PC-9 (cell line): Measurements from ENCODE around the gene MT1G. TPM values are rescaled to one million over a fixed set of nuclear protein-coding genes. Genes with fewer than 3 reads are reported as not detected.

Experiments used
- BruUV-seq: library from RNA; stranded (reverse); fragments of 400-500 nt; replicated peaks from 2 replicates; lab custom pipeline; 2021; lab: Mats Ljungman, UMichigan
- CTCF ChIA-PET: fragments of 300-600 bp; sonication (Branson Sonifier 250); formaldehyde crosslinking; loops from one replicate; lab custom pipeline; 2022; ENCODE audit warnings: antibody characterized with exemption; lab: Charles Lee
- POLR2A ChIA-PET: fragments of 300-600 bp; sonication (Branson Sonifier 250); formaldehyde crosslinking; loops from one replicate; lab custom pipeline; 2022; ENCODE audit warnings: antibody characterized with exemption; ENCODE audit not compliant: unreplicated experiment; lab: Charles Lee
- DNase-seq, 2 experiments: peaks; one replicate each; pipeline versions ENCODE4 v3.0.0 to v3.0.0-alpha.2; 2015 to 2022; ENCODE audit warnings: mixed read lengths in 1 of 2
- H2AFZ ChIP-seq: fragments of 200-600 bp; sonication (generic); 2 replicates; pipeline ENCODE4 v1.8.1; 2017; ENCODE audit warnings: antibody characterized with exemption
- H3F3A ChIP-seq: fragments of 200-600 bp; sonication (generic); 2 replicates; pipeline ENCODE4 v1.8.1; 2017; ENCODE audit warnings: antibody characterized with exemption, mild to moderate bottlenecking, low read depth; ENCODE audit not compliant: insufficient read depth
- H3K27ac ChIP-seq: fragments of 200-600 bp; sonication (generic); 2 replicates; pipeline ENCODE4 v1.6.1; 2016; ENCODE audit warnings: mixed run types
- H3K27me3 ChIP-seq: fragments of 200-600 bp; sonication (generic); 2 replicates; pipeline ENCODE4 v1.6.1; 2016; ENCODE audit warnings: low read depth, mixed run types; ENCODE audit not compliant: insufficient read depth
- H3K36me3 ChIP-seq: fragments of 200-600 bp; sonication (generic); 2 replicates; pipeline ENCODE4 v1.6.1; 2016; ENCODE audit warnings: low read depth, mixed run types
- H3K4me1 ChIP-seq: fragments of 200-600 bp; sonication (generic); replicated peaks from 2 replicates; pipeline ENCODE4 v1.6.1; 2016; ENCODE audit warnings: mixed run types; ENCODE audit not compliant: insufficient read depth
- H3K4me2 ChIP-seq: fragments of 200-600 bp; sonication (generic); 2 replicates; pipeline ENCODE4 v1.6.1; 2017; ENCODE audit warnings: mixed run types
- H3K4me3 ChIP-seq: fragments of 200-600 bp; sonication (generic); 2 replicates; pipeline ENCODE4 v1.6.1; 2016; ENCODE audit warnings: mixed run types
- H3K79me2 ChIP-seq: fragments of 200-600 bp; sonication (generic); 2 replicates; pipeline ENCODE4 v1.6.1; 2017; ENCODE audit warnings: low read depth, mixed run types
- H3K9me2 ChIP-seq: fragments of 200-600 bp; sonication (generic); 2 replicates; pipeline ENCODE4 v1.8.1; 2017; ENCODE audit warnings: mild to moderate bottlenecking; ENCODE audit not compliant: insufficient read depth
- H3K9me3 ChIP-seq: fragments of 200-600 bp; sonication (generic); 2 replicates; pipeline ENCODE4 v1.8.1; 2016; ENCODE audit warnings: low read depth; ENCODE audit not compliant: insufficient read depth
- H4K20me1 ChIP-seq: fragments of 200-600 bp; sonication (generic); 2 replicates; pipeline ENCODE4 v1.8.1; 2017; ENCODE audit not compliant: insufficient read depth
- CTCF ChIP-seq: fragments of 200-600 bp; sonication (generic); conservative IDR thresholded peaks from 2 replicates; pipeline ENCODE4 v1.6.1; 2017; ENCODE audit warnings: mixed run types, antibody characterized with exemption, mild to moderate bottlenecking, moderate library complexity
- EZH2 ChIP-seq: fragments of 200-600 bp; sonication (generic); IDR thresholded peaks from 2 replicates; pipeline ENCODE4 v1.8.0; 2017; ENCODE audit warnings: antibody characterized with exemption, low read depth
- intact Hi-C: fragments of 100-400 bp; cut with micrococcal nuclease; formaldehyde crosslinking; loops from one replicate; pipeline ENCODE4 v1.10.0; 2022; ENCODE audit not compliant: unreplicated experiment
- total RNA-seq: library from RNA; stranded (reverse); gene quantifications from 2 replicates; pipeline ENCODE4 v1.2.3, GENCODE V29; 2021

The MT1G gene
- total RNA-seq, 1 experiment from 2014 or later = not detected

- TF ChIP-seq CTCF (no peak), EZH2 (no peak)
- Histone ChIP-seq H3K4me2 (no peak overlapping the region), H3K27me3 (0 out of 2 replicates have a peak, but pooled peaks cover 3% of the 10 kb centered on the region), H3F3A (peaks cover 18% of the 10 kb centered on the region), H4K20me1 (peaks cover 5% of the 10 kb centered on the region; the same call in 1 of the 2 replicates), H2AFZ (no peak overlapping the region), H3K4me1 (peaks cover 27% of the 10 kb centered on the region), H3K4me3 (no peak overlapping the region), H3K36me3 (no peaks in the 10 kb centered on the region), H3K79me2 (no peaks in the 10 kb centered on the region), H3K9me3 (no peaks in the 10 kb centered on the region), H3K9me2 (no peaks in the 10 kb centered on the region), H3K27ac (no peak overlapping the region)
- DNase-seq = no peak
- ChIA-PET CTCF (no interaction called here), POLR2A (interaction anchor here (0.6 kb wide), 1 partner anchor 48 kb away, joined by 4 read pairs; no protein-coding TSS in a partner anchor)
- no TSS peak for BruUV-seq
- intact Hi-C loops = no loop called here
These were observed 20.0 kb downstream of the MT1G start for GRCh38 chr16:56647641-56648431.

GRCh38 chr16:56645838-56646237, 22.0 kb downstream of the MT1G start:
- H3K4me1 ChIP-seq = peaks cover 30% of the 10 kb centered on the region
- H3K36me3 ChIP-seq = no peaks in the 10 kb centered on the region
- DNase-seq = no peak
- no peaks in the 10 kb centered on the region for H3K9me2 ChIP-seq
- H3K27ac ChIP-seq = no peak overlapping the region
- TF ChIP-seq EZH2 = no peak
- TF ChIP-seq CTCF = no peak
- peaks cover 5% of the 10 kb centered on the region; the same call in 1 of the 2 replicates for H4K20me1 ChIP-seq
- intact Hi-C loops = no loop called here
- no peaks in the 10 kb centered on the region for H3K9me3 ChIP-seq
- ChIA-PET CTCF (no interaction called here), POLR2A (no interaction called here)
- no peaks in the 10 kb centered on the region for H3K79me2 ChIP-seq
- peaks cover 30% of the 10 kb centered on the region for H3F3A ChIP-seq
- no peak overlapping the region for H2AFZ ChIP-seq
- BruUV-seq = no TSS peak
- no peak overlapping the region for H3K4me3 ChIP-seq
- H3K4me2 ChIP-seq = no peak overlapping the region
- H3K27me3 ChIP-seq = no peaks in the 10 kb centered on the region

- Histone ChIP-seq H2AFZ (no peak overlapping the region), H3K79me2 (no peaks in the 10 kb centered on the region), H3K4me2 (no peak overlapping the region), H3K9me2 (no peaks in the 10 kb centered on the region), H3K4me3 (no peak overlapping the region), H3K36me3 (no peaks in the 10 kb centered on the region), H3K27ac (no peak overlapping the region), H4K20me1 (peaks cover 5% of the 10 kb centered on the region; the same call in 1 of the 2 replicates), H3F3A (peaks cover 27% of the 10 kb centered on the region), H3K9me3 (no peaks in the 10 kb centered on the region), H3K4me1 (peaks cover 33% of the 10 kb centered on the region), H3K27me3 (no peaks in the 10 kb centered on the region)
- intact Hi-C loops = no loop called here
- POLR2A ChIA-PET = no interaction called here
- no TSS peak for BruUV-seq
- CTCF ChIA-PET = no interaction called here
- no peak for DNase-seq
- no peak for TF ChIP-seq EZH2
- TF ChIP-seq CTCF = no peak
These were observed 22.6 kb downstream of the MT1G start for GRCh38 chr16:56645311-56645710.
